UCSD-AML1 (cell line): ENCODE data around the gene CTIF.

ENCODE experiments used
- DNase-seq: peaks from one replicate; lab custom pipeline; 2025; ENCODE audit not compliant: unreplicated experiment; lab: John Stamatoyannopoulos, UW

CTIF gene

GRCh38 chr18:48531908-48532307, 6.9 kb upstream of the CTIF start:
- DNase-seq: no peak

- no peak for DNase-seq
Measured at GRCh38 chr18:48533340-48534070, 5.3 kb upstream of the CTIF start.

- DNase-seq: no peak
Measured at GRCh38 chr18:48534364-48534763, 4.5 kb upstream of the CTIF start.

GRCh38 chr18:48535956-48536355, 2.9 kb upstream of the CTIF start:
- DNase-seq: no peak

GRCh38 chr18:48536516-48536915, 2.3 kb upstream of the CTIF start:
- DNase-seq: no peak

GRCh38 chr18:48539406-48540250, 797 bp downstream of the CTIF start:
- no peak for DNase-seq

- peak; percentile 59 for DNase-seq
Measured at GRCh38 chr18:48540251-48541025, 1.6 kb downstream of the CTIF start.

- peak; percentile 76 for DNase-seq
Measured at GRCh38 chr18:48541026-48541746, 2.4 kb downstream of the CTIF start.

GRCh38 chr18:48541747-48542400, 3.0 kb downstream of the CTIF start:
- no peak for DNase-seq

GRCh38 chr18:48542513-48543181, 3.8 kb downstream of the CTIF start:
- DNase-seq: no peak

- no peak for DNase-seq
Measured at GRCh38 chr18:48543228-48543627, 4.4 kb downstream of the CTIF start.

GRCh38 chr18:48544116-48544515, 5.3 kb downstream of the CTIF start:
- no peak for DNase-seq

- no peak for DNase-seq
Measured at GRCh38 chr18:48544661-48545415, 6.0 kb downstream of the CTIF start.

- peak; percentile 81 for DNase-seq
Measured at GRCh38 chr18:48545757-48546321, 7.0 kb downstream of the CTIF start.

GRCh38 chr18:48546396-48546795, 7.6 kb downstream of the CTIF start:
- DNase-seq: no peak

GRCh38 chr18:48547531-48547981, 8.7 kb downstream of the CTIF start:
- DNase-seq: no peak

- no peak for DNase-seq
Measured at GRCh38 chr18:48548011-48548771, 9.4 kb downstream of the CTIF start.

GRCh38 chr18:48548921-48549320, 10.1 kb downstream of the CTIF start:
- DNase-seq: no peak
